NCI-H146 treated with DMSO at 0.1 percent for 48 hours (cell line): ENCODE results near the gene MGAT5B.
"Not testable (repeated sequence)": the region's sequence is repeated elsewhere in the genome, so short reads cannot be mapped to it uniquely, and the experiment has no call there.

Experiments used
- DNase-seq: peaks from one replicate; lab custom pipeline; 2025; ENCODE audit not compliant: unreplicated experiment; lab: John Stamatoyannopoulos, UW

Gene MGAT5B

GRCh38 chr17:76847031-76847430, 21.2 kb upstream of the MGAT5B start:
- no peak for DNase-seq

- no peak for DNase-seq
Observed at GRCh38 chr17:76848670-76849069, 19.5 kb upstream of the MGAT5B start.

- DNase-seq, result not testable (repeated sequence)
Observed at GRCh38 chr17:76849160-76849559, 19.0 kb upstream of the MGAT5B start.

GRCh38 chr17:76852843-76853242, 15.4 kb upstream of the MGAT5B start:
- no peak for DNase-seq

- no peak for DNase-seq
Observed at GRCh38 chr17:76855105-76855504, 13.1 kb upstream of the MGAT5B start.

GRCh38 chr17:76862079-76862478, 6.1 kb upstream of the MGAT5B start:
- DNase-seq, result no peak

GRCh38 chr17:76862494-76862893, 5.7 kb upstream of the MGAT5B start:
- no peak for DNase-seq

- no peak for DNase-seq
Observed at GRCh38 chr17:76864024-76864423, 4.2 kb upstream of the MGAT5B start.

GRCh38 chr17:76865174-76865573, 3.0 kb upstream of the MGAT5B start:
- no peak for DNase-seq

- no peak for DNase-seq
Observed at GRCh38 chr17:76866203-76866602, 2.0 kb upstream of the MGAT5B start.

- DNase-seq, result no peak
Observed at GRCh38 chr17:76866774-76867577, 1.2 kb upstream of the MGAT5B start.

- no peak for DNase-seq
Observed at GRCh38 chr17:76867578-76868175, 527 bp upstream of the MGAT5B start.

- no peak for DNase-seq
Observed at GRCh38 chr17:76868669-76869495, 678 bp downstream of the MGAT5B start.

GRCh38 chr17:76869496-76870376, 1.5 kb downstream of the MGAT5B start:
- no peak for DNase-seq

- DNase-seq, result no peak
Observed at GRCh38 chr17:76870377-76870714, 2.1 kb downstream of the MGAT5B start.

GRCh38 chr17:76871668-76872067, 3.5 kb downstream of the MGAT5B start:
- no peak for DNase-seq

GRCh38 chr17:76872221-76872873, 4.1 kb downstream of the MGAT5B start:
- no peak for DNase-seq

- no peak for DNase-seq
Observed at GRCh38 chr17:76872874-76873221, 4.6 kb downstream of the MGAT5B start.

- DNase-seq, result no peak
Observed at GRCh38 chr17:76873856-76874255, 5.7 kb downstream of the MGAT5B start.

GRCh38 chr17:76877437-76877836, 9.2 kb downstream of the MGAT5B start:
- no peak for DNase-seq

GRCh38 chr17:76878568-76878967, 10.4 kb downstream of the MGAT5B start:
- no peak for DNase-seq
